Measurements from ENCODE around the gene DPM3.

DNA sequence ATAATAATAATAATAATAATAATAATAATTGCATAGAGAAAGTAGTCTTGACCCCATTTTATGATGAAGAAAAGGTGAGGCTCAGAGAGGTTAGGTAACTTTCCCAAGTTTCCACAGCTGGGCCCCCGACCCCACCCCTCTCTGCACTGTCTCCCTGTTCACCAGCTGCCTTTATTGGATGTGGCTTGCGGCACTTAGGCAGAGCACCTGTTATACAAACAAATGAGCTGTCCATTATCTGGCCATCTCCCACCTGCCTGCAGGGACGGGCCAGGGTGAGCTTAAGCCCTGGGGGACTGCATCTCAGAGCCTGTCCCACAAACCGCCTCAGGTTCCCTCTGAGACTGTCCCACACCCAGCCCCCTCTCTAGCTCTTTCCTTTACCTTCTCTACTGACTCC lies 22.7 kb downstream of the DPM3 start:
- TF ChIP-seq, protein P1, sequence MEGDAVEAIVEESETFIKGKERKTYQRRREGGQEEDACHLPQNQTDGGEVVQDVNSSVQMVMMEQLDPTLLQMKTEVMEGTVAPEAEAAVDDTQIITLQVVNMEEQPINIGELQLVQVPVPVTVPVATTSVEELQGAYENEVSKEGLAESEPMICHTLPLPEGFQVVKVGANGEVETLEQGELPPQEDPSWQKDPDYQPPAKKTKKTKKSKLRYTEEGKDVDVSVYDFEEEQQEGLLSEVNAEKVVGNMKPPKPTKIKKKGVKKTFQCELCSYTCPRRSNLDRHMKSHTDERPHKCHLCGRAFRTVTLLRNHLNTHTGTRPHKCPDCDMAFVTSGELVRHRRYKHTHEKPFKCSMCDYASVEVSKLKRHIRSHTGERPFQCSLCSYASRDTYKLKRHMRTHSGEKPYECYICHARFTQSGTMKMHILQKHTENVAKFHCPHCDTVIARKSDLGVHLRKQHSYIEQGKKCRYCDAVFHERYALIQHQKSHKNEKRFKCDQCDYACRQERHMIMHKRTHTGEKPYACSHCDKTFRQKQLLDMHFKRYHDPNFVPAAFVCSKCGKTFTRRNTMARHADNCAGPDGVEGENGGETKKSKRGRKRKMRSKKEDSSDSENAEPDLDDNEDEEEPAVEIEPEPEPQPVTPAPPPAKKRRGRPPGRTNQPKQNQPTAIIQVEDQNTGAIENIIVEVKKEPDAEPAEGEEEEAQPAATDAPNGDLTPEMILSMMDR (conservative IDR thresholded peaks at IDR 0.05; ENCODE audit: low read depth, low read length), result no peak
- TF ChIP-seq BHLHE40 (IDR thresholded peaks at IDR 0.05; ENCODE audit: low read depth, low read length) (no peak), RFX5 (IDR thresholded peaks at IDR 0.05; ENCODE audit: low read depth, low read length) (no peak), POLR2A (IDR thresholded peaks at IDR 0.05; ENCODE audit: low read depth, low read length) (no peak)
